ENCODE results near the gene INAFM1. TPM values are rescaled to one million over a fixed set of nuclear protein-coding genes. Genes with fewer than 3 reads are reported as not detected.
"Not testable (repeated sequence)": the region's sequence is repeated elsewhere in the genome, so short reads cannot be mapped to it uniquely, and the experiment has no call there.

Gene INAFM1
- total RNA-seq, 1 donor from 2014 or later = 11.2 TPM

DNA sequence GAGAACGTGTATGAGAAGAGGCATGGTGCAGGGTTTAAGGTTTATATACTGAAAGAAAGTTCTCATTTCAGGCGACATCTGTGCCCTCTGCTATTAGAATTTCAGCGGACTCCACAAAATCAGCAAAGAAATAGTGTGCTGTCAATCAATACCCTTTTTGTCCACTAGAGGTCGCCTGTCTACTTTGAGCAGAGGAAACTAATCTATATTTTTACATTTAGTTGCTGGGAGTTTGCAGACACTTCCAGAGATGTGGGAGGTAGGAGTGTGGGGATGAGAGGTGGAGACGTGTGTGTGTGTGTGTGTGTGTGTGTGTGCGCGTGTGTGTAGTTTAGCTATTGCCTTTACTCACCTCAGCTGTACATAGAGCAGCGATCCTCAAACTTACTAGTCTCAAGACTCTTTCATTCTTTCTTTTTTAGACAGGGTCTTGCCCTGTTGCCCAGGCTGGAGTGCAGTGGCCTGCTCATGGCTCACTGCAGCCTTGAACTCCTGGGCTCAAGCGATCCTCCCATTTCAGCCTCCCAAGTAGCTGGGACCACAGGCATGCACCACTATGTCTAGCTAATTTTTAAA lies 9.7 kb downstream of the INAFM1 start:
- intact Hi-C loops (cut with DNase I) = no loop called here
- DNase-seq (ENCODE audit: missing footprints) (no peak), ATAC-seq (no peak)

DNA sequence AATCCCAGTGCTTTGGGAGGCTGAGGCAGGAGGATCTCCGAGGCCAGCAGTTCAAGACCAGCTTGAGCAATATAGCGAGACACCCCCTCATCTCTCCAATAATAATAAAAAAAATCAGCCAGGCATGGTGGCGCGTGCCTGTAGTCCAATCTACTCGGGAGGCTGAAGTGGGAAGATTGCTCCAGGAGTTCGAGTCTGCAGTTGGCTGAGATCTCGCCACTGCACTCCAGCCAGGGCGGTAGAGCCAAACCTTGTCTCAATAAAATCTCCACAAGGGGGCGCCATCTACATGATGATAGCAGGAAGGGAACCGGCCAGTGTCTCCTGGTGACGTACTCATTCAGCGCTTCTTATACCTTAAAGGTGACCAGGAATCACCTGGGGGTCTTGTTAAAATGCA lies 21.4 kb downstream of the INAFM1 start:
- DNase-seq (ENCODE audit: missing footprints) = no peak
- intact Hi-C loops (cut with DNase I) = loop anchor here (2.0 to 10.0 kb wide), 2 partner anchors 95 to 129 kb away; no protein-coding TSS in a partner anchor

DNA sequence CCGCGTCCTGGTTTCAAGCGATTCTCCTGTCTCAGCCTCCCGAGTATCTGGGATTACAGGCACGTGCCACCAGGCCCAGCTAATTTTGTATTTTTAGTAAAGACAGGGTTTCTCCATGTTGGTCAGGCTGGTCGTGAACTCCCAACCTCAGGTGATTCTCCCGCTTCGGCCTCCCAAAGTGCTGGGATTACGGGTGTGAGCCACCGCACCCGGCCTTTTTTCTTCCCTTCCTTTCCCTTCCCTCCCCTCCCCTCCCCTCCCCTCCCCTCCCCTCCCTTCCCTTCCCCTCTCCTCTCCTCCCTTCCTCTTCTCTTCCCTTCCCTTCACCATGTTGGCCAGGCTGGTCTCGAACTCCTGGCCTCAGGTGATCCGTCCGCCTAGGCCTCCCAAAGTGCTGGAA lies 26.2 kb downstream of the INAFM1 start:
- intact Hi-C loops (cut with DNase I) = not testable (repeated sequence)

More for the DNA sequence above, 21.4 kb downstream of the INAFM1 start:
- peak; percentile 69 for ATAC-seq

GRCh38 chr19:47302249-47302648 lies 27.6 kb downstream of the INAFM1 start:
- DNase-seq (ENCODE audit: missing footprints) (no peak), ATAC-seq (no peak)
- intact Hi-C loops (cut with DNase I) = no loop called here

More for the DNA sequence above, 26.2 kb downstream of the INAFM1 start:
- DNase-seq (ENCODE audit: missing footprints); ATAC-seq: not testable (repeated sequence)

DNA sequence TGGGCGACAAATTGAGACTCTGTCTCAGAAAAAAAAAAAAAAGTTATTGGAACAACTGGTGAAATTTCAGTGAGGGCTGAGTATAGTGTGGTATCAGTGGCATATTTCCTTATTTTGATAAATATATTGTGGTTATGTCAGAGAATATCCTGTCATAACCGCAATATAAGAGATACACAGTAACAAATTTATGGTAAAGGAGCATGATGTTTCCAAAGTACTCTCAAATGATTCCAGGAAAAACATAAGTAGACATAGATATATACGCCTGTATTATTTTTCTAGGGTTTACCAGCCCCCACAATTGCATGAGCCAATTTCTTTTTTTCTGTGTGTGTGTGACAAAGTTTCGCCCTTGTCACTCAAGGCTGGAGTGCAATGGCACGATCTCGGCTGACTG lies 29.3 kb downstream of the INAFM1 start:
- DNase-seq (ENCODE audit: missing footprints) (no peak), ATAC-seq (no peak)
- intact Hi-C loops (cut with DNase I) = no loop called here

GRCh38 chr19:47305309-47305751 lies 30.6 kb downstream of the INAFM1 start:
- DNase-seq (ENCODE audit: missing footprints) = peak; percentile 89
- peak; percentile 60 for ATAC-seq
- intact Hi-C loops (cut with DNase I) = no loop called here

DNA sequence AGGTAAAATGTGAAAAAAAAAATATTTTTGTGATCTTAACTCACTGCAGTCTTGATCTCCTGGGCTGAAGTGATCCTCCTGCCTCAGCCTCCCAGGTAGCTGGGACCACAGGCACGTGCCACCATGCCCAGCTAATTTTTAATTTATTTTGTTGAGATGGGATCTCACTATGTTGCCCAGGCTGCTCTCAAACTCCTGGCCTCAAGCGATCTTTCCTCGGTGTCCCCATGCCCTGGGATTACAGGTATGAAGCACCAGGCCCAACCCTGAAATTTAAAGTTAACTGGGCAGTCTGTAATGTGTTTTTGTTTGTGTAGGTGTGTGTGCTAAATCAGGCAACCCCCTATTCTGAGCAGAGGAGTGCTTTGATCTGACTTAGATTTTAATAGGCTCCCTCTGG lies 31.6 kb downstream of the INAFM1 start:
- DNase-seq (ENCODE audit: missing footprints) (no peak), ATAC-seq (no peak)
- intact Hi-C loops (cut with DNase I) = no loop called here

- ATAC-seq (no peak), DNase-seq (ENCODE audit: missing footprints) (no peak)
- intact Hi-C loops (cut with DNase I) = no loop called here
These were observed 34.4 kb downstream of the INAFM1 start for GRCh38 chr19:47309038-47309437.

DNA sequence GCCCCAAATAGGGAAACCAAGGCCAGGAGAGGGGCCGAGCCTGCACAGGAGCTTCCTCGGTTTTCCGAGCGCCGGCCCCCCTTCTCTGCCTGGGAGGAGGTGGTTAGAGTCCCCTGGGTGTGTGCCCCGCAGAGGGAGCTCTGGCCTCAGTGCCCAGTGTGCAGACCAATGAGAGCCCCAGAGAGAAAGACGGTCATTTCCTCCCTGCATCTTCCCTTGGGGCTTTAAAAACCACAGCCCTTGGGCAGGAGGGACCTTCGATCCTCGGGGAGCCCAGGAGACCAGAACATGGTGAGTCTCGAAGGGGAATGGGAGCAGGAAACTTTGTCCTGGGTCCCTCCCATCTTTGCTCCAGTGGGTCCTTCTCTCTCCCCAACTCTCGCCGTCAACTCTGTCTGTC lies 34.9 kb downstream of the INAFM1 start, which contains the start of gene C5AR1:
Gene C5AR1, plus strand, starts transcription at position 254 of the 400 bp plus-strand sequence. Its CDS starts 35 bp downstream, at position 289.
- DNase-seq (ENCODE audit: missing footprints) = peak; percentile 86
- intact Hi-C loops (cut with DNase I) = no loop called here
- ATAC-seq = peak; percentile 74

DNA sequence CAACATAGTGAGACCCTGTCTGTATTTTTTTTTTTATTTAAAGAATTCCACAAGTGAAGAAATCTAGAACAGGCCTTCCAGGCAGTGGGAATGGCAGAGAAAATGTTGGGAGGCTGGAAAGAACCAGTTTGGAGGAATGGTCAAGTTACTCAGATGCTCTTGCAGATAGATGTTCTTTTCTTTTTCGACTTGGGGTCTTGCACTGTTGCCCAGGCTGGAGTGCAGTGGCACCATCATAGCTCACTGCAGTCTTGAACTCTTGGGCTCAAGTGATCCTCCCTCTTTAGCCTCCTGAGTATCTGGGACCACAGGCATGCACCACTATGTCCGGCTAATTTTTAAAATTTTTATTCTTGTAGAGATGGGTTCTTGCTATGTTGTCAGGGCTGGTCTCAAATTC lies 35.6 kb downstream of the INAFM1 start:
- ATAC-seq = no peak
- intact Hi-C loops (cut with DNase I) = no loop called here
- no peak for DNase-seq (ENCODE audit: missing footprints)

DNA sequence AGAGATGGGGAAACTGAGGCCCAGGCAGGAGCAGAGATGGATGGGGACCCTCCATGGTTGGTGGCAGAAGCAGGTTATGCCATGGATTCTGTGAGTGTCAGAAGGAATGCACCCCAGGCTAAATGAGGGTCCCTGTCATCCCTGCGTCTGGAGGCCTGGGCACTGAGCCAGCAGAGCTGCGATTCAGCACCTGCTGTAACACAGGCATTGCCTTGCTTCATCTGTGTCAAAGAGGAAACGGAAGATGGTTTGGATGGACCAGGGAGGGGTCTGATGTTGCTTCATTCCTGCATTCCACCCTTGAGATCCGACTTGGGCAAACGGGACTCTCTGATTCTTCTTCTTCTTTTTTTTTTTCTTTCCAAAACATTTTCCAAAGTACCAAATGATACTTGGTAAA lies 36.1 kb downstream of the INAFM1 start:
- ATAC-seq (peak; percentile 21), DNase-seq (ENCODE audit: missing footprints) (peak; percentile 87)
- intact Hi-C loops (cut with DNase I) = no loop called here

DNA sequence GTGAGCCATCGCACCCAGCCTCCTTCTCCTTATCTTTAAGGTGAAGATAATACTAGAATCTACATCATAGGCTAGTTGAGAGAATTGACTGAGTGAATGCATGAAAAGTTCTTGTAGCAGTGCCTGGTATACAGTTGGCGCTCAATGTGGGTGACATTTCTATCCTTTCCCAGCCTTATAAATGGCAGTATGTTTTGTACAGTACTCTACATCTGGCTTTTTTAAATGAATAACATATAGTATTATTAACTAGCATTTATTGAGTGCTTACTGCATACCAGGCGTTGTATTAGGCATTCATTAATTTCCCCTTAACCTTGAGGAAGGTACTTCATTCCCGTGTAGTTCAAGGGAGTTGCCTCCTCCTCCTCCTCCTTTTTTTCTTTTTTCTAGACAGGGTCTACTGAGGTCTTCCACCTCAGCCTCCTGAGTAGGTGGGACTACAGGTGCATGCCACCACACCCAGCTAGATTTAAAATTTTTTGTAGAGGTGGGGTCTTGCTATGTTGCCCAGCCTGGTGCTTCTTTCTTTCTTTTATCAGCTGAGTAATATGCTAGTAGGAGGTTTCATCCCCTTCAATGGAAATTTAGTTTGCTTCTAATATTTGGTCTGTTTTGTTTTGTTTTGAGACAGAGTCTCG lies 37.8 kb downstream of the INAFM1 start:
- DNase-seq (ENCODE audit: missing footprints) (no peak), ATAC-seq (no peak)
- intact Hi-C loops (cut with DNase I) = no loop called here

- ATAC-seq = no peak
- intact Hi-C loops (cut with DNase I) = no loop called here
- no peak for DNase-seq (ENCODE audit: missing footprints)
These were observed 39.1 kb downstream of the INAFM1 start for GRCh38 chr19:47313754-47314295.

GRCh38 chr19:47315125-47315821 lies 40.6 kb downstream of the INAFM1 start:
- ATAC-seq (peak; percentile 84), DNase-seq (ENCODE audit: missing footprints) (peak; percentile 74)
- intact Hi-C loops (cut with DNase I) = no loop called here

GRCh38 chr19:47316513-47316912 lies 41.8 kb downstream of the INAFM1 start:
- DNase-seq (ENCODE audit: missing footprints) (no peak), ATAC-seq (no peak)
- intact Hi-C loops (cut with DNase I) = no loop called here

DNA sequence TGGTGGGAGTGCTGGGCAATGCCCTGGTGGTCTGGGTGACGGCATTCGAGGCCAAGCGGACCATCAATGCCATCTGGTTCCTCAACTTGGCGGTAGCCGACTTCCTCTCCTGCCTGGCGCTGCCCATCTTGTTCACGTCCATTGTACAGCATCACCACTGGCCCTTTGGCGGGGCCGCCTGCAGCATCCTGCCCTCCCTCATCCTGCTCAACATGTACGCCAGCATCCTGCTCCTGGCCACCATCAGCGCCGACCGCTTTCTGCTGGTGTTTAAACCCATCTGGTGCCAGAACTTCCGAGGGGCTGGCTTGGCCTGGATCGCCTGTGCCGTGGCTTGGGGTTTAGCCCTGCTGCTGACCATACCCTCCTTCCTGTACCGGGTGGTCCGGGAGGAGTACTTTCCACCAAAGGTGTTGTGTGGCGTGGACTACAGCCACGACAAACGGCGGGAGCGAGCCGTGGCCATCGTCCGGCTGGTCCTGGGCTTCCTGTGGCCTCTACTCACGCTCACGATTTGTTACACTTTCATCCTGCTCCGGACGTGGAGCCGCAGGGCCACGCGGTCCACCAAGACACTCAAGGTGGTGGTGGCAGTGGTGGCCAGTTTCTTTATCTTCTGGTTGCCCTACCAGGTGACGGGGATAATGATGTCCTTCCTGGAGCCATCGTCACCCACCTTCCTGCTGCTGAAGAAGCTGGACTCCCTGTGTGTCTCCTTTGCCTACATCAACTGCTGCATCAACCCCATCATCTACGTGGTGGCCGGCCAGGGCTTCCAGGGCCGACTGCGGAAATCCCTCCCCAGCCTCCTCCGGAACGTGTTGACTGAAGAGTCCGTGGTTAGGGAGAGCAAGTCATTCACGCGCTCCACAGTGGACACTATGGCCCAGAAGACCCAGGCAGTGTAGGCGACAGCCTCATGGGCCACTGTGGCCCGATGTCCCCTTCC lies 45.5 kb downstream of the INAFM1 start:
- no peak for ATAC-seq
- no peak for DNase-seq (ENCODE audit: missing footprints)
- intact Hi-C loops (cut with DNase I) = no loop called here

DNA sequence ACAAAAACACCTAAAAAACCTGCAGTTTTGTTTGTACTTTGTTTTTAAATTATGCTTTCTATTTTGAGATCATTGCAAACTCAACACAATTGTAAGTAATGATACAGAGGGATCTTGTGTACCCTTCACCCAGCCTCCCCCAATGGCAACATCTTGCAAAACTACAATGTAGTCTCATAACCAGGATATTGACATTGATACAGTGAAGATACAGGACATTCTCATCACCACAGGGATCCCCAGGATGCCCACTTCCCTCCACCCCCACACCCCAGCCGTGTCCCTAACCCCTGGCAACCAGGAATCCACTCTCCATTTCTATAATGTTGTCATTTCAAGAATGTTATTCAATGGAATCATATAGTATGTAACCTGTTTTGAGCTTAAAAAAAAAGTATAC lies 46.9 kb downstream of the INAFM1 start:
- DNase-seq (ENCODE audit: missing footprints) (no peak), ATAC-seq (no peak)
- intact Hi-C loops (cut with DNase I) = no loop called here

DNA sequence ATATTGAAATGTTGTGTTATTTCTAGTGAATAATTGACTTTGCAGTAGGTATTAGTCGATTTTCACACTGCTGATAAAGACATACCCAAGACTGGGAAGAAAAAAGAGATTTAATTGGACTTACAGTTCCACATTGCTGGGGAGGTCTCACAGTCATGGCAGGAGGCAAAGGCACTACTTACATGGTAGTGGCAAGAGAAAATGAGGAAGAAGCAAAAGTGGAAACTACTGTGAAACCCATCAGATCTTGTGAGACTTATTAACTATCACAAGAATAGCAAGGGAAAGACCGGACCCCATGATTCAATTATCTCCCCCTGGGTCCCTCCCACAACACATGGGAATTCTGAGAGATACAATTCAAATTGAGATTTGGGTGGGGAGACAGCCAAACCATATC lies 47.4 kb downstream of the INAFM1 start:
- no peak for DNase-seq (ENCODE audit: missing footprints)
- no peak for ATAC-seq

GRCh38 chr19:47323409-47323808 lies 48.7 kb downstream of the INAFM1 start:
- ATAC-seq (no peak), DNase-seq (ENCODE audit: missing footprints) (no peak)
- intact Hi-C loops (cut with DNase I) = no loop called here

More for the DNA sequence above, 47.4 kb downstream of the INAFM1 start:
- intact Hi-C loops (cut with DNase I) = no loop called here
